LHCN-M2 (cell line): Measurements from ENCODE around the gene ASXL1. TPM values are rescaled to one million over a fixed set of nuclear protein-coding genes. Genes with fewer than 3 reads are reported as not detected.
"Not testable (repeated sequence)": the region's sequence is repeated elsewhere in the genome, so short reads cannot be mapped to it uniquely, and the experiment has no call there.

Source experiments
- DNase-seq: peaks from one replicate; pipeline ENCODE4 v3.0.0-alpha.2; 2012; ENCODE audit warnings: low read depth
- total RNA-seq: library from RNA; depleted of rRNA; stranded (reverse); fragments of >200 nt; gene quantifications from 2 replicates; pipeline ENCODE4 v1.2.3, GENCODE V29; 2014

ASXL1 gene
- total RNA-seq, 1 experiment from 2014 or later = 28.4 TPM

GRCh38 chr20:32360333-32360634 lies 2.2 kb downstream of the ASXL1 start:
- no peak for DNase-seq

- DNase-seq = no peak
Observed at GRCh38 chr20:32362901-32363364, 4.8 kb downstream of the ASXL1 start.

GRCh38 chr20:32363492-32363891 lies 5.4 kb downstream of the ASXL1 start:
- DNase-seq = no peak

- DNase-seq = no peak
Observed at GRCh38 chr20:32364554-32365208, 6.5 kb downstream of the ASXL1 start.

GRCh38 chr20:32365564-32365963 lies 7.4 kb downstream of the ASXL1 start:
- DNase-seq = no peak

- DNase-seq = no peak
Observed at GRCh38 chr20:32366380-32366779, 8.2 kb downstream of the ASXL1 start.

- DNase-seq = no peak
Observed at GRCh38 chr20:32368323-32368722, 10.2 kb downstream of the ASXL1 start.

GRCh38 chr20:32368925-32369324 lies 10.8 kb downstream of the ASXL1 start:
- DNase-seq = no peak

GRCh38 chr20:32370897-32371296 lies 12.8 kb downstream of the ASXL1 start:
- DNase-seq = no peak

- no peak for DNase-seq
Observed at GRCh38 chr20:32378461-32378860, 20.3 kb downstream of the ASXL1 start.

GRCh38 chr20:32380037-32380436 lies 21.9 kb downstream of the ASXL1 start:
- not testable (repeated sequence) for DNase-seq

- DNase-seq = no peak
Observed at GRCh38 chr20:32380745-32381144, 22.6 kb downstream of the ASXL1 start.

- DNase-seq = no peak
Observed at GRCh38 chr20:32382102-32382950, 24.2 kb downstream of the ASXL1 start.

GRCh38 chr20:32383441-32383840 lies 25.3 kb downstream of the ASXL1 start:
- DNase-seq = not testable (repeated sequence)

GRCh38 chr20:32385541-32385940 lies 27.4 kb downstream of the ASXL1 start:
- no peak for DNase-seq

GRCh38 chr20:32386091-32386490 lies 28.0 kb downstream of the ASXL1 start:
- no peak for DNase-seq

- peak; percentile 7 for DNase-seq
Observed at GRCh38 chr20:32387252-32387651, 29.1 kb downstream of the ASXL1 start.

GRCh38 chr20:32391003-32391402 lies 32.9 kb downstream of the ASXL1 start:
- DNase-seq = no peak

GRCh38 chr20:32395066-32395465 lies 36.9 kb downstream of the ASXL1 start:
- DNase-seq = no peak

- DNase-seq = no peak
Observed at GRCh38 chr20:32396646-32397160, 38.6 kb downstream of the ASXL1 start.

GRCh38 chr20:32397567-32398084 lies 39.5 kb downstream of the ASXL1 start:
- DNase-seq = no peak

GRCh38 chr20:32400476-32400875 lies 42.3 kb downstream of the ASXL1 start:
- no peak for DNase-seq

- no peak for DNase-seq
Observed at GRCh38 chr20:32404017-32404416, 45.9 kb downstream of the ASXL1 start.
